PC-9 (cell line): ENCODE results near the gene GRIP2. TPM values are rescaled to one million over a fixed set of nuclear protein-coding genes. Genes with fewer than 3 reads are reported as not detected.

ENCODE experiments used
- BruUV-seq: library from RNA; stranded (reverse); fragments of 400-500 nt; replicated peaks from 2 replicates; lab custom pipeline; 2021; lab: Mats Ljungman, UMichigan
- CTCF ChIA-PET: fragments of 300-600 bp; sonication (Branson Sonifier 250); formaldehyde crosslinking; loops from one replicate; lab custom pipeline; 2022; ENCODE audit warnings: antibody characterized with exemption; lab: Charles Lee
- POLR2A ChIA-PET: fragments of 300-600 bp; sonication (Branson Sonifier 250); formaldehyde crosslinking; loops from one replicate; lab custom pipeline; 2022; ENCODE audit warnings: antibody characterized with exemption; ENCODE audit not compliant: unreplicated experiment; lab: Charles Lee
- DNase-seq, 2 experiments: peaks; one replicate each; pipeline versions ENCODE4 v3.0.0 to v3.0.0-alpha.2; 2015 to 2022; ENCODE audit warnings: mixed read lengths in 1 of 2
- H2AFZ ChIP-seq: fragments of 200-600 bp; sonication (generic); 2 replicates; pipeline ENCODE4 v1.8.1; 2017; ENCODE audit warnings: antibody characterized with exemption
- H3F3A ChIP-seq: fragments of 200-600 bp; sonication (generic); 2 replicates; pipeline ENCODE4 v1.8.1; 2017; ENCODE audit warnings: antibody characterized with exemption, mild to moderate bottlenecking, low read depth; ENCODE audit not compliant: insufficient read depth
- H3K27ac ChIP-seq: fragments of 200-600 bp; sonication (generic); 2 replicates; pipeline ENCODE4 v1.6.1; 2016; ENCODE audit warnings: mixed run types
- H3K27me3 ChIP-seq: fragments of 200-600 bp; sonication (generic); 2 replicates; pipeline ENCODE4 v1.6.1; 2016; ENCODE audit warnings: low read depth, mixed run types; ENCODE audit not compliant: insufficient read depth
- H3K36me3 ChIP-seq: fragments of 200-600 bp; sonication (generic); 2 replicates; pipeline ENCODE4 v1.6.1; 2016; ENCODE audit warnings: low read depth, mixed run types
- H3K4me1 ChIP-seq: fragments of 200-600 bp; sonication (generic); replicated peaks from 2 replicates; pipeline ENCODE4 v1.6.1; 2016; ENCODE audit warnings: mixed run types; ENCODE audit not compliant: insufficient read depth
- H3K4me2 ChIP-seq: fragments of 200-600 bp; sonication (generic); 2 replicates; pipeline ENCODE4 v1.6.1; 2017; ENCODE audit warnings: mixed run types
- H3K4me3 ChIP-seq: fragments of 200-600 bp; sonication (generic); 2 replicates; pipeline ENCODE4 v1.6.1; 2016; ENCODE audit warnings: mixed run types
- H3K79me2 ChIP-seq: fragments of 200-600 bp; sonication (generic); 2 replicates; pipeline ENCODE4 v1.6.1; 2017; ENCODE audit warnings: low read depth, mixed run types
- H3K9me2 ChIP-seq: fragments of 200-600 bp; sonication (generic); 2 replicates; pipeline ENCODE4 v1.8.1; 2017; ENCODE audit warnings: mild to moderate bottlenecking; ENCODE audit not compliant: insufficient read depth
- H3K9me3 ChIP-seq: fragments of 200-600 bp; sonication (generic); 2 replicates; pipeline ENCODE4 v1.8.1; 2016; ENCODE audit warnings: low read depth; ENCODE audit not compliant: insufficient read depth
- H4K20me1 ChIP-seq: fragments of 200-600 bp; sonication (generic); 2 replicates; pipeline ENCODE4 v1.8.1; 2017; ENCODE audit not compliant: insufficient read depth
- CTCF ChIP-seq: fragments of 200-600 bp; sonication (generic); conservative IDR thresholded peaks from 2 replicates; pipeline ENCODE4 v1.6.1; 2017; ENCODE audit warnings: mixed run types, antibody characterized with exemption, mild to moderate bottlenecking, moderate library complexity
- EZH2 ChIP-seq: fragments of 200-600 bp; sonication (generic); IDR thresholded peaks from 2 replicates; pipeline ENCODE4 v1.8.0; 2017; ENCODE audit warnings: antibody characterized with exemption, low read depth
- intact Hi-C: fragments of 100-400 bp; cut with micrococcal nuclease; formaldehyde crosslinking; loops from one replicate; pipeline ENCODE4 v1.10.0; 2022; ENCODE audit not compliant: unreplicated experiment
- total RNA-seq: library from RNA; stranded (reverse); gene quantifications from 2 replicates; pipeline ENCODE4 v1.2.3, GENCODE V29; 2021

The GRIP2 gene
- total RNA-seq, 1 experiment from 2014 or later = not detected

GRCh38 chr3:14473411-14473891 is 66.7 kb downstream of the GRIP2 start:
- DNase-seq = no peak
- Histone ChIP-seq H2AFZ (no peak overlapping the region), H3K4me3 (no peak overlapping the region), H3K4me1 (peaks cover 14% of the 10 kb centered on the region), H3F3A (peaks cover 20% of the 10 kb centered on the region), H3K36me3 (peaks cover 20% of the 10 kb centered on the region), H3K79me2 (no peaks in the 10 kb centered on the region), H3K27me3 (no peaks in the 10 kb centered on the region), H3K9me2 (no peaks in the 10 kb centered on the region), H4K20me1 (no peaks in the 10 kb centered on the region), H3K9me3 (no peaks in the 10 kb centered on the region), H3K27ac (no peak overlapping the region), H3K4me2 (no peak overlapping the region)
- BruUV-seq = no TSS peak
- intact Hi-C loops = no loop called here
- ChIA-PET CTCF (interaction anchor here (0.7 kb wide), 1 partner anchor 623 kb away, joined by 3 read pairs; no protein-coding TSS in a partner anchor), POLR2A (interaction anchor here (0.6 kb wide), 1 partner anchor 71 kb away, joined by 4 read pairs; no protein-coding TSS in a partner anchor)
- no peak for TF ChIP-seq EZH2
- TF ChIP-seq CTCF = no peak

GRCh38 chr3:14472471-14473351 is 67.4 kb downstream of the GRIP2 start:
- peaks cover 21% of the 10 kb centered on the region for H3F3A ChIP-seq
- no peaks in the 10 kb centered on the region for H3K79me2 ChIP-seq
- no peak overlapping the region for H2AFZ ChIP-seq
- DNase-seq = peak; percentile 43 to 84
- TF ChIP-seq EZH2 (no peak), CTCF (no peak)
- intact Hi-C loops = no loop called here
- ChIA-PET POLR2A (interaction anchor here (0.6 kb wide), 1 partner anchor 71 kb away, joined by 4 read pairs; no protein-coding TSS in a partner anchor), CTCF (interaction anchor here (0.7 kb wide), 1 partner anchor 623 kb away, joined by 3 read pairs; no protein-coding TSS in a partner anchor)
- peaks cover 14% of the 10 kb centered on the region for H3K36me3 ChIP-seq
- no TSS peak for BruUV-seq
- no peaks in the 10 kb centered on the region for H4K20me1 ChIP-seq
- H3K4me2 ChIP-seq = no peak overlapping the region
- H3K27me3 ChIP-seq = no peaks in the 10 kb centered on the region
- no peaks in the 10 kb centered on the region for H3K9me3 ChIP-seq
- peaks cover 14% of the 10 kb centered on the region for H3K4me1 ChIP-seq
- H3K9me2 ChIP-seq = no peaks in the 10 kb centered on the region
- H3K27ac ChIP-seq = no peak overlapping the region
- no peak overlapping the region for H3K4me3 ChIP-seq

GRCh38 chr3:14471690-14472089 is 68.5 kb downstream of the GRIP2 start:
- no TSS peak for BruUV-seq
- no peaks in the 10 kb centered on the region for H3K9me3 ChIP-seq
- CTCF ChIA-PET = no interaction called here

More at GRCh38 chr3:14471690-14472089, 68.5 kb downstream of the GRIP2 start:
- no peak for TF ChIP-seq EZH2
- TF ChIP-seq CTCF = no peak
- Histone ChIP-seq H3K4me2 (no peak overlapping the region), H3K27me3 (no peaks in the 10 kb centered on the region), H3K4me3 (no peak overlapping the region), H4K20me1 (no peaks in the 10 kb centered on the region; the same call in 1 of the 2 replicates), H3K36me3 (peaks cover 8% of the 10 kb centered on the region; the same call in 1 of the 2 replicates), H3K27ac (no peak overlapping the region), H2AFZ (no peak overlapping the region), H3K4me1 (peaks cover 14% of the 10 kb centered on the region), H3F3A (peaks cover 21% of the 10 kb centered on the region), H3K9me2 (no peaks in the 10 kb centered on the region), H3K79me2 (no peaks in the 10 kb centered on the region)
- intact Hi-C loops = no loop called here
- POLR2A ChIA-PET = no interaction called here
- DNase-seq = no peak
